A673 (cell line): Measurements from ENCODE around the gene GH2. TPM values are rescaled to one million over a fixed set of nuclear protein-coding genes. Genes with fewer than 3 reads are reported as not detected.
"Not testable (repeated sequence)": the region's sequence is repeated elsewhere in the genome, so short reads cannot be mapped to it uniquely, and the experiment has no call there.

ENCODE experiments used
- BruUV-seq: library from RNA; stranded (reverse); fragments of 400-500 nt; replicated peaks from 2 replicates; lab custom pipeline; 2021; lab: Mats Ljungman, UMichigan
- CTCF ChIA-PET: fragments of 300-600 bp; sonication (Branson Sonifier 250); formaldehyde crosslinking; loops from one replicate; lab custom pipeline; 2022; ENCODE audit warnings: antibody characterized with exemption; lab: Charles Lee
- POLR2A ChIA-PET: fragments of 300-600 bp; sonication (Branson Sonifier 250); formaldehyde crosslinking; loops from one replicate; lab custom pipeline; 2022; ENCODE audit warnings: antibody characterized with exemption; ENCODE audit not compliant: low non-redundant PET; lab: Charles Lee
- DNase-seq: peaks from one replicate; pipeline ENCODE4 v3.0.0-alpha.2; 2015; ENCODE audit warnings: low spot score
- H3K27ac ChIP-seq: fragments of 200-600 bp; sonication (generic); 2 replicates; pipeline ENCODE4 v1.5.1; 2016; ENCODE audit warnings: mixed run types, low read depth, mild to moderate bottlenecking, mixed read lengths, antibody characterized with exemption, low read length; ENCODE audit not compliant: poor library complexity, severe bottlenecking
- H3K27me3 ChIP-seq: fragments of 200-600 bp; sonication (generic); replicated peaks from 2 replicates; pipeline ENCODE4 v1.6.1; 2017; ENCODE audit warnings: mixed run types, low read depth, mild to moderate bottlenecking, mixed read lengths, antibody characterized with exemption, low read length; ENCODE audit not compliant: insufficient read depth, poor library complexity
- H3K36me3 ChIP-seq: fragments of 200-600 bp; sonication (generic); 2 replicates; pipeline ENCODE4 v1.6.1; 2016; ENCODE audit warnings: mixed run types, mild to moderate bottlenecking, mixed read lengths, antibody characterized with exemption, low read length; ENCODE audit not compliant: insufficient read depth, poor library complexity, severe bottlenecking
- H3K4me1 ChIP-seq: fragments of 200-600 bp; sonication (generic); 2 replicates; pipeline ENCODE4 v1.6.1; 2017; ENCODE audit warnings: mixed run types, mild to moderate bottlenecking, mixed read lengths, antibody characterized with exemption, low read length; ENCODE audit not compliant: insufficient read depth, poor library complexity, severe bottlenecking
- H3K4me3 ChIP-seq: fragments of 200-600 bp; sonication (generic); 2 replicates; pipeline ENCODE4 v1.5.1; 2016; ENCODE audit warnings: low read depth, mixed run types, mild to moderate bottlenecking, mixed read lengths, low read length; ENCODE audit not compliant: poor library complexity, severe bottlenecking
- H3K9me3 ChIP-seq: fragments of 200-600 bp; sonication (generic); 2 replicates; pipeline ENCODE4 v1.6.1; 2016; ENCODE audit warnings: mixed run types, low read depth, mild to moderate bottlenecking, mixed read lengths, antibody characterized with exemption, low read length; ENCODE audit not compliant: poor library complexity, severe bottlenecking
- CTCF ChIP-seq: fragments of 300-800, 200-600 bp; sonication (generic); conservative IDR thresholded peaks from 2 replicates; pipeline ENCODE4 v1.5.1; 2017; ENCODE audit warnings: low read depth, mild to moderate bottlenecking, antibody characterized with exemption, low read length, moderate library complexity, mixed read lengths
- EZH2 ChIP-seq: fragments of 200-600 bp; sonication (generic); IDR thresholded peaks from 2 replicates; pipeline ENCODE4 v1.6.1; 2017; ENCODE audit warnings: borderline replicate concordance, low read depth, mild to moderate bottlenecking, mixed read lengths, antibody characterized with exemption, low read length; ENCODE audit not compliant: poor library complexity, severe bottlenecking
- intact Hi-C: fragments of 100-400 bp; cut with micrococcal nuclease; formaldehyde crosslinking; loops from one replicate; pipeline ENCODE4 v1.10.0; 2022; ENCODE audit not compliant: unreplicated experiment
- total RNA-seq: library from RNA; stranded (reverse); gene quantifications from 2 replicates; pipeline ENCODE4 v1.2.3, GENCODE V29; 2021

Gene GH2
- total RNA-seq, 1 experiment from 2014 or later: not detected

GRCh38 chr17:63870292-63870665 is 11.5 kb downstream of the GH2 start:
- H3K27me3 ChIP-seq, H3K4me3 ChIP-seq, intact Hi-C loops, H3K9me3 ChIP-seq, DNase-seq, H3K4me1 ChIP-seq, POLR2A ChIA-PET, BruUV-seq, H3K36me3 ChIP-seq, H3K27ac ChIP-seq: not testable (repeated sequence)
- CTCF ChIA-PET: interaction anchor here (0.6 to 0.7 kb wide), 2 partner anchors 10 to 445 kb away, joined by 3 to 5 read pairs; no protein-coding TSS in a partner anchor

- H3K36me3 ChIP-seq, DNase-seq, H3K27me3 ChIP-seq, BruUV-seq, H3K4me3 ChIP-seq, H3K4me1 ChIP-seq, intact Hi-C loops, H3K27ac ChIP-seq, POLR2A ChIA-PET, H3K9me3 ChIP-seq: not testable (repeated sequence)
- CTCF ChIA-PET: interaction anchor here (0.6 to 0.7 kb wide), 2 partner anchors 10 to 444 kb away, joined by 3 to 5 read pairs; no protein-coding TSS in a partner anchor
- peak; percentile 49 for TF ChIP-seq CTCF
Measured at GRCh38 chr17:63869491-63870291, 12.1 kb downstream of the GH2 start.

- H3K36me3 ChIP-seq, H3K9me3 ChIP-seq, BruUV-seq, POLR2A ChIA-PET, H3K27ac ChIP-seq, H3K4me3 ChIP-seq, intact Hi-C loops, H3K4me1 ChIP-seq, DNase-seq, H3K27me3 ChIP-seq: not testable (repeated sequence)
- CTCF ChIA-PET: interaction anchor here (1.0 to 1.3 kb wide), 3 partner anchors 24 to 434 kb away, joined by 3 to 5 read pairs (median 3); partner anchors contain the start of gene SMARCD2
Measured at GRCh38 chr17:63866625-63867024, 15.1 kb downstream of the GH2 start.

- TF ChIP-seq CTCF (no peak), EZH2 (no peak)
- Histone ChIP-seq H3K27ac (no peak overlapping the region), H3K4me1 (no peaks in the 10 kb centered on the region), H3K9me3 (no peaks in the 10 kb centered on the region), H3K36me3 (no peaks in the 10 kb centered on the region), H3K4me3 (no peak overlapping the region), H3K27me3 (no peaks in the 10 kb centered on the region)
- no peak for DNase-seq
- ChIA-PET CTCF (interaction anchor here (0.6 kb wide), 1 partner anchor 22 kb away, joined by 3 read pairs; no protein-coding TSS in a partner anchor), POLR2A (no interaction called here)
- intact Hi-C loops: no loop called here
- BruUV-seq: no TSS peak
Measured at GRCh38 chr17:63859257-63859656, 22.5 kb downstream of the GH2 start.

GRCh38 chr17:63856425-63856824 is 25.3 kb downstream of the GH2 start:
- H3K27ac ChIP-seq, H3K36me3 ChIP-seq, H3K9me3 ChIP-seq, BruUV-seq, CTCF ChIA-PET, H3K4me1 ChIP-seq, H3K27me3 ChIP-seq, H3K4me3 ChIP-seq, intact Hi-C loops, POLR2A ChIA-PET, DNase-seq: not testable (repeated sequence)
